RWPE2 (cell line): ENCODE measurements around the gene AIFM1.
A peak's percentile ranks its signal among the peaks of the same experiment; 100 is the strongest.

Experiments
- ATAC-seq: fragments of 200-7000 bp; cut with Tn5 transposase; 3 replicates; pipeline ENCODE4 v1.9.1; 2021; ENCODE audit warnings: low read depth
- DNase-seq: peaks from one replicate; pipeline ENCODE4 v3.0.0-alpha.2; 2020; ENCODE audit warnings: low spot score
- H3K27ac ChIP-seq: fragments of 450-650 bp; 2 replicates; pipeline ENCODE4 v1.5.1; 2017; ENCODE audit warnings: mild to moderate bottlenecking; ENCODE audit not compliant: poor library complexity, severe bottlenecking
- H3K27me3 ChIP-seq: fragments of 250-450 bp; sonication (Bioruptor Pico); 2 replicates; pipeline ENCODE4 v1.5.1; 2021; ENCODE audit warnings: mild to moderate bottlenecking, moderate library complexity; ENCODE audit not compliant: insufficient read depth, poor library complexity, severe bottlenecking
- H3K36me3 ChIP-seq: fragments of 250-450 bp; sonication (Bioruptor Pico); 2 replicates; pipeline ENCODE4 v1.5.1; 2020; ENCODE audit warnings: low read depth, mild to moderate bottlenecking, moderate library complexity
- H3K4me1 ChIP-seq: fragments of 250-450 bp; sonication (Bioruptor Pico); 2 replicates; pipeline ENCODE4 v1.5.1; 2021; ENCODE audit warnings: mild to moderate bottlenecking, moderate library complexity; ENCODE audit not compliant: insufficient read depth, poor library complexity, severe bottlenecking
- H3K4me3 ChIP-seq: fragments of 250-450 bp; sonication (Bioruptor Pico); 2 replicates; pipeline ENCODE4 v1.5.1; 2021; ENCODE audit warnings: mild to moderate bottlenecking, moderate library complexity; ENCODE audit not compliant: severe bottlenecking
- H3K9me3 ChIP-seq: fragments of 250-450 bp; sonication (Bioruptor Pico); 2 replicates; pipeline ENCODE4 v1.5.1; 2021; ENCODE audit warnings: mild to moderate bottlenecking, moderate library complexity; ENCODE audit not compliant: severe bottlenecking
- CTCF ChIP-seq: fragments of 450-650 bp; IDR thresholded peaks from one replicate; pipeline ENCODE4 v1.5.1; 2017; ENCODE audit warnings: mild to moderate bottlenecking, moderate library complexity; ENCODE audit not compliant: poor library complexity, severe bottlenecking

Gene AIFM1

DNA sequence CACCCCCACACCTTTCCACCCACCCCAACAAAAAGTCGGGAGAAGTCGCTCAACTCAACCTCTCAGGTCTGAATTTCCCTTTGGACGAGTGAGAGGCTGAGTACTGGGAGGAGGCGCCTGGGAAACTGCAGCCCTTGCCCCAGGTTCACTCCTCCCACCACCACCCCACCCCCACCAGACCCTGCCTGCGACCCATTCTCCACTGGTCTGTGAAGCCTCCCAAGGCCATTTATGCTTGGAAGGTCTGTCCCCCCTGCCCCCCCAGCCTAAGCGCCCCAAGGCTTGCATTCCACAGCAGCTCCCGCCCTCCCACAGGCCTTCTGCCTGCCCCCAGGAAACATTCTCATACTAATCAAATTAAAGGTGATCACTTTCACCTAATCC is 82.5 kb downstream of the AIFM1 start:
- H3K4me3 ChIP-seq = no peak overlapping the region
- H3K27me3 ChIP-seq = no peaks in the 10 kb centered on the region
- 0 out of 2 replicates have a peak, but pooled peaks cover 5% of the 10 kb centered on the region for H3K36me3 ChIP-seq
- ATAC-seq = no peak
- no peak overlapping the region for H3K27ac ChIP-seq
- no peak for DNase-seq
- no peak for TF ChIP-seq CTCF
- no peaks in the 10 kb centered on the region for H3K9me3 ChIP-seq
- no peaks in the 10 kb centered on the region for H3K4me1 ChIP-seq

DNA sequence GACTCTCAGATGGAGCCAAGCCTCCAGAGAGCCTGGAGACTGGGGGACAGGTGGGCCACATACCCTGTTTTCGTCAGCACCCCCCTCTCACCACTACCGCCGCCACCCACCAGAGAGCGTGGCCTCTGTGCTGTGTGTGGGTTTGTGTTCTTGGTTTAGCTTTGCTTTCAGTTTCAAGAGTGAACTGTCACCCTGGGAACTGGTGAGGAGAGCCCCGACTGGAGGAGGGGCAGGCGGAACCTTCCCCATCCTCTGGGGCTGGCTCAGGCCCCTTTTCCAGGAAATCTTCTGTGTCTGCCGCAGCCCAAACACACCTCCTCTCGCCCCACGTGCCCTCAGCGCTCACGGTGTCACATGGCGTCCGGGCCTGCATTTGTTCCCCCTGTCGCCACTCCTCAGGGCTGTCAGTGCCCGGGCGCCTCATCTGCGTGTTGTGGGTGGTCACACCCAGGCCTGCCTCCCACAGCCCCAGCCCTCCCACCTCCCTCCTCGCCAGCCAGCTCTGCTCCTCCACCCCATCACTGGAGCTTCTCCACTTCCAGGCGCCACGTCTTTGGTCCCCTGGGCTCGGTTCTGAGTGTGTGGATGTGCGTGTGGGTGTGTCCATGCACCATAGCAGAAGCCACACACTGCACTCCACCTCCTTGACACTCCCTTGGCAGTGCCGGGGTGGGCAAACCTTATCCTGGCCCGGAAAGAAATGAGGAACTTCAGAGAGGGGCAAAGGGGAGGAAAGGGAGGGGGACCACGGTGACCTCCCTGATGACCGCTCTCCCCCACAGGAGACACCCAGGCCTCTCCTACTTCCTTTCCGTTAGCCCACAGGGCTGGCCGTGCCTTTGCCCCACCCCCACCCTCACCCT is 83.2 kb downstream of the AIFM1 start:
- no peak for TF ChIP-seq CTCF
- Histone ChIP-seq H3K4me1 (no peaks in the 10 kb centered on the region), H3K9me3 (no peaks in the 10 kb centered on the region), H3K27ac (no peak overlapping the region), H3K27me3 (no peaks in the 10 kb centered on the region), H3K4me3 (no peak overlapping the region), H3K36me3 (0 out of 2 replicates have a peak, but pooled peaks cover 5% of the 10 kb centered on the region)
- DNase-seq = no peak
- ATAC-seq = no peak; the same call in 2 of the 3 replicates

DNA sequence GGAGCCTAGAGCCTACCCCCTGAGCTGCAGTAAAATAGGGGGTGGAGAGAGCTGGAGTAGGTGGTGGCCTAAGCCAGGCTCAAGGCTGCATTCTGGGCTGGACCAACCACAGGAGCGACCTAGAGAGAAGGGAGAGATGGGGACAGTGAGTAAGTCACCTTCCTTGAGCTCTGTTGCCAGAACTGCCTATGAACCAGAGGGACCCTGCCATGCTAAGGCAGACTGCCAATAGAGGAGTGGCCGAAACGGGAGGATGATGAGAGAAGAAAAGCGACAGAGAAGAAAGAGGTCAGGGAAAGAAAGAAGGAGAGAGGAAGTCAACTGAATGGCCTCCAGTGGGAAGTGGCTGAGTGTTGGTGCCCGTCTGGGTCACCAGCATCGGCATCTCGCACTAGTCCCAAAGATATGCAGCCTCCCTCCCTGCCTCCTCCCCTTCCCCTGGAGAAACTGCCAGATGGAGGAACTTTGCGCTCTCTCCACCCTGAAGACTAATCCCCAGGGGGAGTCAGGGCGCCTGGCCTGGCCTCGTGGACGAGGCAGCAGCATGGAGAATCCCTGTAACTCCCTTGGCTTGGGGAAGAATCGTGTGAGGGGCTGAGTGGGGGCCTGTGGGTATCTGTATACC is 84.1 kb downstream of the AIFM1 start:
- TF ChIP-seq CTCF = no peak
- H3K27ac ChIP-seq = no peak overlapping the region
- DNase-seq = no peak

DNA sequence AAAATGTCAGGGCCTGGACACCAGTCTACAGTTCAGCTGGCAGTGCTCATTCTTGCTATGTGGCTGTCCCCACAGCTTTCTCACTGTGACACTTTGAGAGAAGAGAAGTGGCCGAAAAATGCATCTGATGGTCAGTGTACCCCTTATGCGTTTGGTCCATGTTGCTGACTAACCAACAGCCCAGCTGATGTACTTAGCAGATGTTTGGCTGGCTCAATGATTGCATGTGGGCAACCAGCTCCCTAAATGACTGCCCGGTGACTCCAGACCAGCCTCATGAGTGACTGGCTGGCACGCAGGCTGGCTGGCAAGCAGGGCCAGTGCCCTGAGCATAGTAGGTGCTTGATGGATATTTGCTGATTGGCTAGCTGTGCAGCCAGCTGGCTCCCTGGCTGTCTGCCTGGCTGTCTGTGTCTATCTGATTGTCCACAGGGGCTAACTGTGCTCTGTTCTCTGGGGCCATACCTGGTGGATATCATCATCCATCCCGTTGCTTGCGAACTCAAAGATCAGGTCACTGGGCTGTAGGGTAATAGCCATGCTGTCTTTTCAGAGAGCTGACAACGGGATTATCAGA is 84.8 kb downstream of the AIFM1 start:
- no peak for DNase-seq
- H3K27ac ChIP-seq = no peak overlapping the region
- ATAC-seq = peak; percentile 35; the same call in 1 of the 3 replicates
- H3K9me3 ChIP-seq = no peaks in the 10 kb centered on the region
- H3K4me3 ChIP-seq = no peak overlapping the region
- no peak for TF ChIP-seq CTCF
- no peaks in the 10 kb centered on the region for H3K4me1 ChIP-seq
- no peaks in the 10 kb centered on the region for H3K27me3 ChIP-seq
- H3K36me3 ChIP-seq = 0 out of 2 replicates have a peak, but pooled peaks cover 5% of the 10 kb centered on the region

More for the DNA sequence above, 84.1 kb downstream of the AIFM1 start:
- H3K36me3 ChIP-seq = 0 out of 2 replicates have a peak, but pooled peaks cover 5% of the 10 kb centered on the region
- no peaks in the 10 kb centered on the region for H3K27me3 ChIP-seq
- H3K9me3 ChIP-seq = no peaks in the 10 kb centered on the region
- no peak for ATAC-seq
- H3K4me3 ChIP-seq = no peak overlapping the region
- H3K4me1 ChIP-seq = no peaks in the 10 kb centered on the region
